HG03432 (cell line): ENCODE data around the gene ADAMTSL1.
"Not testable (repeated sequence)": the region's sequence is repeated elsewhere in the genome, so short reads cannot be mapped to it uniquely, and the experiment has no call there.

ENCODE experiments used
- ATAC-seq: cut with Tn5 transposase; IDR thresholded peaks from one replicate; pipeline ENCODE4 v1.9.1; 2021; ENCODE audit warnings: mild to moderate bottlenecking, moderate library complexity; ENCODE audit not compliant: unreplicated experiment

Gene ADAMTSL1

GRCh38 chr9:18920141-18921084 lies 446.5 kb downstream of the ADAMTSL1 start:
- no peak for ATAC-seq

GRCh38 chr9:18921366-18922075 lies 447.6 kb downstream of the ADAMTSL1 start:
- no peak for ATAC-seq

GRCh38 chr9:18922161-18922885 lies 448.4 kb downstream of the ADAMTSL1 start:
- ATAC-seq, result no peak

- ATAC-seq, result no peak
These were observed 449.2 kb downstream of the ADAMTSL1 start for GRCh38 chr9:18923167-18923566.

- ATAC-seq, result no peak
These were observed 449.9 kb downstream of the ADAMTSL1 start for GRCh38 chr9:18923671-18924430.

- ATAC-seq, result no peak
These were observed 451.9 kb downstream of the ADAMTSL1 start for GRCh38 chr9:18925880-18926279.

DNA sequence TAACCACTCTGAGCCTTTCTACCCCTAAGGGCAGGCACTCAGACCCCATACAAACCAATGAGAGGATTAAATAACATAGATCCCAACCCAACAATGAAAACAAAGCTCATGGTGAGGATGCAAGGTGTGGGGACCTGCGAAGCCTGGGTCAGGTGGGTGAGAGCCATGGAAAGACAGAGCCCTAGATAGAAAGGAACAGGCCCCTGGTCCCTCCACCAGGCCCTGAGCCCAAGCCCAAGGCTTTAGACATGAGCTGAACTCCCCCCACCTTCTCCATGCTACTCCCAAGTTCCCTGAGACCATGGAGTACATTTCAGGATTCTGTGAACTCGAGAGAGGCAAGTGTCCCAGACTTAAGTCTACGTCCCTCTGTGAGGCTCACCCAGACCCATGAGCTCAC lies 452.6 kb downstream of the ADAMTSL1 start:
- no peak for ATAC-seq

DNA sequence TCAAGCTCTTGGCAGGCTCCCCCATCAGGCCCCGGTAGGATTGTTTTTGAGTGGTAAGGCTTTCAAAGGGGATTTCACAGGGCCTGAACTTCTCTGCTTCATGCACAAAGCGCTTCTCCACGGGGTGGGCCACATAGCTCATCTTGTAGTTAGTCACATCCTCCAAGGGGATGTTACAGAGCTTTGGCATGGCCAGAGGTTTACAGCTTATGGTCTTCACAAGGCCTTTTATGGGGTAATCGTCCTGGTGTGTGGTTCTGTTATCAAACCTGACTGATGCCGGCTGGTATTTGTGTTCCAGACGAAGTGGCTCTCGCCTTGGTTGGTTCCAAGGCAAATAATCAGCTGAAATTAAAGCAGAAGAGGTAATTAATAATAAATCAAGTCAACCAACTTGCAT lies 454.8 kb downstream of the ADAMTSL1 start:
- no peak for ATAC-seq

DNA sequence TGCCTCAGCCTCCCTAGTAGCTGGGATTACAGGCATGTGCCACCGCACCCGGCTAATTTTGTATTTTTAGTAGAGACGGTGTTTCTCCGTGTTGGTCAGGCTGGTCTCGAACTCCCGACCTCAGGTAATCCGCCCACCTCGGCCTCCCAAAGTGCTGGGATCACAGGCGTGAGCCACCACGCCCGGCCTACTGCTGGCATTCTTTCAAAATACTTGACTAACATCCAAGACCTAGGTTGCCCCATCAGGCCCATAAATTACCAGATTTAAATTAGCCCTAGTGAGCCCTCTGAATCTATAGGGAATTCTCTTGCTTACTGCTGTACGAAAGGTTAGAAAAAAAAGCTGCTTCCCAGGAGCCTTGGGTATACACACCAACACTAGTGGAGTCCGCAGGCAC lies 456.7 kb downstream of the ADAMTSL1 start:
- ATAC-seq, result not testable (repeated sequence)

DNA sequence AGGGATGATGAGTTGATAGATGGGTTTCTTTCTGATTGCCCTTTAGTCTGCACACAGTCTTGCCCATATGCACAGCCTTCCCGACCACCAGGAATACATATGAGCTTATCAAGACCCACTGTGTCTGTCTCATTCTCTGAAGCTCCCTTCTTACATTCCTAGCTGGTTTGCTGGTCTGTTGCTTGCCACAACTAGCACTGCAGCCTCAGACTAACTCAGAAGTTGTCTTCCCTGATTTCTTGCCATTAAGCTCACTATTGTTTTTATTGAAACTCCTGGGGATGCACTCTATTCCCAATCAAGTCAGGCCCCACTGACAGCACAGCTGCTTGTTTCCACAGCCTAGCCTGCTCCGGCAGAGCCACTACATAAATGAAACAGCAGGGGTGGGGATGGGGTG lies 461.6 kb downstream of the ADAMTSL1 start:
- ATAC-seq, result no peak

- ATAC-seq, result no peak
These were observed 462.3 kb downstream of the ADAMTSL1 start for GRCh38 chr9:18936094-18936871.

DNA sequence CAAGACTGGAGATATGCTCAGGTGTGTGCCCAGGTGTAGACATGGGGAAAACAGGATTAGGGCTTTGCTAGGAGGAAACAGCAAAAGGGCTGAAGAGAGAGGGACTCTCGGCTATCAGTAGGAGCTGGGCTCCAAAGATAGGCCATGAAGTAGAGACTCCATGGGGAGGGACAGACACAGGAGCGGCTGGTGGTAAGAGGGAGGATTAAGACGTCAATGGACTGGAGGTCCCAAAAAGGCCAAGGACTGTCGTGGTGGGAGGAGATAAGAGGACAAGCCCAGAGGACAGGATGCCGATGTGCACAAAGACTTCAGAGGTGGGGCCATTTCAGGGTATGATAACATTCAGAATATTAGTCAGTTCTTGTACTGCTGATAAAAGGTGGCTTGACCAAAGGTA lies 466.0 kb downstream of the ADAMTSL1 start:
- no peak for ATAC-seq

DNA sequence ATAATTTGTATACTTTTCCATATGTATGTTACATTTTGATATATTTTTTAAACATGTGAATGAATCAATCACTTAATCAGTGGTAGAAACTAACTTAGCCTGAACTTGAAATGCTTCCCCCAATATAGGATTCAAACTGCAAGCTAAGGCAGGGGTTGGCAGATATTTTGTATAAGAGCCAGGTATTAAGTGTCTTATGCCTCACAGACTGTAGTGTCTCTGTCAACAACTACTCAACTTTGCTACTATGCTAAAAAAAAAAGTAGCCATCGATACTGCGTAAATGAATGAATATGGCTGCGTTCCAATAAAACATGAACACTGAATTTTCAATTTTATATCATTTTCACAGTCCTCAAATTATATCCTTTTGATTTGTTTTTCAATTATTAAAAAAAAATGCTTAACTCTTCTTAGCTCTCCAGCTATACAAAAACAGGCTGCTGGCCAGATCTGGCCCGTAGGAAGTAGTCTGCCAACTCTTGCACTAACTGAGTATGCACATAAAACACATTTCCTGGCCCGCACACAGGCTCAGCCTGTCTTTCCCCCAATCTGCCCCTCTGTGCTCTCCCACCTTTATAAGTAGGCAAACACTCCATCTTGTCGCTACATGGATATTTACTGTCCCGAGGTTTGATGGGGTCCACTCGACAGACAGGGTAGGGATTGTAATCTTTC lies 467.2 kb downstream of the ADAMTSL1 start:
- ATAC-seq, result no peak

GRCh38 chr9:18942801-18943200 lies 468.8 kb downstream of the ADAMTSL1 start:
- ATAC-seq, result no peak

- ATAC-seq, result no peak
These were observed 474.0 kb downstream of the ADAMTSL1 start for GRCh38 chr9:18947892-18948339.

GRCh38 chr9:18951936-18952335 lies 478.0 kb downstream of the ADAMTSL1 start:
- ATAC-seq, result no peak

- ATAC-seq, result no peak
These were observed 481.7 kb downstream of the ADAMTSL1 start for GRCh38 chr9:18955626-18956025.
